ENCODE results near the gene CLEC2D.

GRCh38 chr12:9646794-9647781 is 22.4 kb upstream of the CLEC2D start:
- TF ChIP-seq EP300 (IDR thresholded peaks at IDR 0.05; ENCODE audit: borderline replicate concordance) (no peak), YY1 (IDR thresholded peaks at IDR 0.05; ENCODE audit: low read depth) (no peak), CEBPB (IDR thresholded peaks at IDR 0.05) (no peak), MAX (IDR thresholded peaks at IDR 0.05) (no peak), TAF1 (IDR thresholded peaks at IDR 0.05; ENCODE audit: low read depth) (no peak), EGR1 (IDR thresholded peaks at IDR 0.05) (no peak)
- TF ChIP-seq, protein P1, sequence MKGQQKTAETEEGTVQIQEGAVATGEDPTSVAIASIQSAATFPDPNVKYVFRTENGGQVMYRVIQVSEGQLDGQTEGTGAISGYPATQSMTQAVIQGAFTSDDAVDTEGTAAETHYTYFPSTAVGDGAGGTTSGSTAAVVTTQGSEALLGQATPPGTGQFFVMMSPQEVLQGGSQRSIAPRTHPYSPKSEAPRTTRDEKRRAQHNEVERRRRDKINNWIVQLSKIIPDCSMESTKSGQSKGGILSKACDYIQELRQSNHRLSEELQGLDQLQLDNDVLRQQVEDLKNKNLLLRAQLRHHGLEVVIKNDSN (IDR thresholded peaks at IDR 0.05): no peak
- TF ChIP-seq, protein P2, sequence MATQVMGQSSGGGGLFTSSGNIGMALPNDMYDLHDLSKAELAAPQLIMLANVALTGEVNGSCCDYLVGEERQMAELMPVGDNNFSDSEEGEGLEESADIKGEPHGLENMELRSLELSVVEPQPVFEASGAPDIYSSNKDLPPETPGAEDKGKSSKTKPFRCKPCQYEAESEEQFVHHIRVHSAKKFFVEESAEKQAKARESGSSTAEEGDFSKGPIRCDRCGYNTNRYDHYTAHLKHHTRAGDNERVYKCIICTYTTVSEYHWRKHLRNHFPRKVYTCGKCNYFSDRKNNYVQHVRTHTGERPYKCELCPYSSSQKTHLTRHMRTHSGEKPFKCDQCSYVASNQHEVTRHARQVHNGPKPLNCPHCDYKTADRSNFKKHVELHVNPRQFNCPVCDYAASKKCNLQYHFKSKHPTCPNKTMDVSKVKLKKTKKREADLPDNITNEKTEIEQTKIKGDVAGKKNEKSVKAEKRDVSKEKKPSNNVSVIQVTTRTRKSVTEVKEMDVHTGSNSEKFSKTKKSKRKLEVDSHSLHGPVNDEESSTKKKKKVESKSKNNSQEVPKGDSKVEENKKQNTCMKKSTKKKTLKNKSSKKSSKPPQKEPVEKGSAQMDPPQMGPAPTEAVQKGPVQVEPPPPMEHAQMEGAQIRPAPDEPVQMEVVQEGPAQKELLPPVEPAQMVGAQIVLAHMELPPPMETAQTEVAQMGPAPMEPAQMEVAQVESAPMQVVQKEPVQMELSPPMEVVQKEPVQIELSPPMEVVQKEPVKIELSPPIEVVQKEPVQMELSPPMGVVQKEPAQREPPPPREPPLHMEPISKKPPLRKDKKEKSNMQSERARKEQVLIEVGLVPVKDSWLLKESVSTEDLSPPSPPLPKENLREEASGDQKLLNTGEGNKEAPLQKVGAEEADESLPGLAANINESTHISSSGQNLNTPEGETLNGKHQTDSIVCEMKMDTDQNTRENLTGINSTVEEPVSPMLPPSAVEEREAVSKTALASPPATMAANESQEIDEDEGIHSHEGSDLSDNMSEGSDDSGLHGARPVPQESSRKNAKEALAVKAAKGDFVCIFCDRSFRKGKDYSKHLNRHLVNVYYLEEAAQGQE (IDR thresholded peaks at IDR 0.05; ENCODE audit: low read depth): no peak
